Stimulated activated CD8-positive, alpha-beta memory T cell treated with anti-CD3 and anti-CD28 coated beads, Interleukin-15, amount 100 ng/mL, for 48 hours (primary cell): ENCODE measurements around the gene CTTNBP2.

Experiments used
- DNase-seq, 2 donors: peaks; one replicate each; pipeline ENCODE4 v3.0.0-alpha.2; 2020; ENCODE audit warnings: low read depth in 2 of 2

Gene CTTNBP2

GRCh38 chr7:117873310-117874190, at the start of gene CTTNBP2:
TSS of gene CTTNBP2 (minus strand) at chr7:117873441. CDS start at chr7:117873415, 26 bp downstream.
- DNase-seq, result no peak

- no peak for DNase-seq
Observed at GRCh38 chr7:117916309-117916708, 43.1 kb upstream of the CTTNBP2 start.

- DNase-seq, result no peak
Observed at GRCh38 chr7:117912421-117912820, 39.2 kb upstream of the CTTNBP2 start.

- no peak for DNase-seq
Observed at GRCh38 chr7:117908031-117908795, 35.0 kb upstream of the CTTNBP2 start.

- no peak for DNase-seq
Observed at GRCh38 chr7:117907049-117907640, 33.9 kb upstream of the CTTNBP2 start.

- DNase-seq, result no peak
Observed at GRCh38 chr7:117902314-117902889, 29.2 kb upstream of the CTTNBP2 start.

GRCh38 chr7:117901089-117901797, 28.0 kb upstream of the CTTNBP2 start:
- DNase-seq, result no peak

GRCh38 chr7:117896339-117896738, 23.1 kb upstream of the CTTNBP2 start:
- no peak for DNase-seq

- no peak for DNase-seq
Observed at GRCh38 chr7:117895276-117895675, 22.0 kb upstream of the CTTNBP2 start.

- DNase-seq, result no peak
Observed at GRCh38 chr7:117894037-117894436, 20.8 kb upstream of the CTTNBP2 start.

- no peak for DNase-seq
Observed at GRCh38 chr7:117892821-117893220, 19.6 kb upstream of the CTTNBP2 start.

- DNase-seq, result no peak
Observed at GRCh38 chr7:117889611-117890010, 16.4 kb upstream of the CTTNBP2 start.

- no peak for DNase-seq
Observed at GRCh38 chr7:117888627-117889026, 15.4 kb upstream of the CTTNBP2 start.

- no peak for DNase-seq
Observed at GRCh38 chr7:117882594-117882993, 9.4 kb upstream of the CTTNBP2 start.

- DNase-seq, result no peak
Observed at GRCh38 chr7:117876761-117877160, 3.5 kb upstream of the CTTNBP2 start.

- no peak for DNase-seq
Observed at GRCh38 chr7:117875566-117875965, 2.3 kb upstream of the CTTNBP2 start.

- DNase-seq, result no peak
Observed at GRCh38 chr7:117874191-117874700, 1.0 kb upstream of the CTTNBP2 start.

- no peak for DNase-seq
Observed at GRCh38 chr7:117872561-117873309, 506 bp downstream of the CTTNBP2 start.

- no peak for DNase-seq
Observed at GRCh38 chr7:117871778-117872538, 1.3 kb downstream of the CTTNBP2 start.

GRCh38 chr7:117871401-117871777, 1.9 kb downstream of the CTTNBP2 start:
- no peak for DNase-seq
